ENCODE measurements around the gene ANXA7.

GRCh38 chr10:73339436-73339835 lies 74.4 kb downstream of the ANXA7 start:
- TF ChIP-seq POLR2A (IDR thresholded peaks at IDR 0.05; ENCODE audit: low read length) (no peak), GATA1 (IDR thresholded peaks at IDR 0.05; ENCODE audit: low read depth, low read length) (no peak)

Data from erythroblast (primary cell).